Hepatocyte (in vitro differentiated cells): Measurements from ENCODE around the gene PRND. TPM values are rescaled to one million over a fixed set of nuclear protein-coding genes. Genes with fewer than 3 reads are reported as not detected.

Experiments
- DNase-seq: peaks from one replicate; pipeline ENCODE4 v3.0.0-alpha.2; 2016; ENCODE audit warnings: low spot score
- H2AFZ ChIP-seq: fragments of 200-600 bp; sonication (generic); 2 replicates; pipeline ENCODE4 v1.6.0; 2016; ENCODE audit warnings: antibody characterized with exemption, mild to moderate bottlenecking
- H3K27ac ChIP-seq: fragments of 200-600 bp; sonication (generic); 2 replicates; pipeline ENCODE4 v1.5.1; 2016; ENCODE audit warnings: mild to moderate bottlenecking
- H3K27me3 ChIP-seq: fragments of 200-600 bp; sonication (generic); 2 replicates; pipeline ENCODE4 v1.6.1; 2016
- H3K36me3 ChIP-seq: fragments of 200-600 bp; sonication (generic); replicated peaks from 2 replicates; pipeline ENCODE4 v1.5.1; 2016; ENCODE audit warnings: low read depth; ENCODE audit not compliant: insufficient read depth
- H3K4me1 ChIP-seq: fragments of 200-600 bp; sonication (generic); 2 replicates; pipeline ENCODE4 v1.5.1; 2016; ENCODE audit warnings: mild to moderate bottlenecking, moderate library complexity; ENCODE audit not compliant: insufficient read depth
- H3K4me2 ChIP-seq: fragments of 200-600 bp; sonication (generic); 2 replicates; pipeline ENCODE4 v1.6.0; 2016
- H3K4me3 ChIP-seq: fragments of 200-600 bp; sonication (generic); 2 replicates; pipeline ENCODE4 v1.5.1; 2016; ENCODE audit warnings: mild to moderate bottlenecking
- H3K79me2 ChIP-seq: fragments of 200-600 bp; sonication (generic); 2 replicates; pipeline ENCODE4 v1.6.0; 2017; ENCODE audit warnings: mild to moderate bottlenecking
- H3K9me2 ChIP-seq: fragments of 200-600 bp; sonication (generic); replicated peaks from 2 replicates; pipeline ENCODE4 v1.6.0; 2017; ENCODE audit warnings: mild to moderate bottlenecking; ENCODE audit not compliant: insufficient read depth
- H3K9me3 ChIP-seq: fragments of 200-600 bp; sonication (generic); 2 replicates; pipeline ENCODE4 v1.5.1; 2016; ENCODE audit warnings: low read depth, mild to moderate bottlenecking
- H4K20me1 ChIP-seq: fragments of 200-600 bp; sonication (generic); 2 replicates; pipeline ENCODE4 v1.6.0; 2016; ENCODE audit warnings: mild to moderate bottlenecking; ENCODE audit not compliant: insufficient read depth, poor library complexity, severe bottlenecking
- CTCF ChIP-seq: fragments of 200-600 bp; sonication (generic); IDR thresholded peaks from 2 replicates; pipeline ENCODE4 v1.5.1; 2016; ENCODE audit warnings: antibody characterized with exemption, mild to moderate bottlenecking; ENCODE audit not compliant: poor library complexity
- EZH2 ChIP-seq: fragments of 200-600 bp; sonication (generic); IDR thresholded peaks from 2 replicates; pipeline ENCODE4 v1.6.1; 2016; ENCODE audit warnings: antibody characterized with exemption, mild to moderate bottlenecking, borderline replicate concordance
- EZH2phosphoT487 ChIP-seq: fragments of 200-600 bp; sonication (generic); IDR thresholded peaks from one replicate; pipeline ENCODE4 v1.6.1; 2018; ENCODE audit warnings: antibody characterized with exemption, mild to moderate bottlenecking, low read depth, moderate library complexity; ENCODE audit not compliant: unreplicated experiment, severe bottlenecking
- WGBS: methylation state at CpG from one replicate; pipeline ENCODE4 v1.1.6; 2016; ENCODE audit warnings: low lambda C conversion rate; ENCODE audit errors: missing lambda C conversion rate; 5-methylcytosine and 5-hydroxymethylcytosine counted together
- polyA plus RNA-seq: library from polyadenylated mRNA; unstranded; fragments of >200 nt; fragmentation: Nextera tagmentation; extraction: Ambion mirVana; gene quantifications from 2 replicates; pipeline ENCODE4 v1.2.1, GENCODE V29; 2016
- total RNA-seq: library from RNA; depleted of rRNA; stranded (reverse); fragments of >200 nt; gene quantifications from 2 replicates; pipeline ENCODE4 v1.2.3, GENCODE V29; 2014

Gene PRND
- total and polyA plus RNA-seq, 2 experiments from 2014 or later: 0.34 to 0.70 TPM

- H3K9me3 ChIP-seq: no peaks in the 10 kb centered on the region
- H3K4me1 ChIP-seq: peaks cover 7% of the 10 kb centered on the region
- no peak overlapping the region for H3K4me3 ChIP-seq
- no peaks in the 10 kb centered on the region for H3K9me2 ChIP-seq
- no peak for TF ChIP-seq CTCF
- no peak for TF ChIP-seq EZH2
- no peak for TF ChIP-seq EZH2phosphoT487
- H3K79me2 ChIP-seq: no peaks in the 10 kb centered on the region
- no peak overlapping the region for H2AFZ ChIP-seq
- H3K36me3 ChIP-seq: no peaks in the 10 kb centered on the region
- H3K27ac ChIP-seq: no peak overlapping the region
- H4K20me1 ChIP-seq: no peaks in the 10 kb centered on the region
- DNase-seq: no peak
- no peaks in the 10 kb centered on the region for H3K27me3 ChIP-seq
- H3K4me2 ChIP-seq: no peak overlapping the region
These were observed 47.0 kb upstream of the PRND start for GRCh38 chr20:4674672-4675071.

- WGBS: 95% methylated on average over 2 of the region's 2 CpGs
- no peaks in the 10 kb centered on the region for H3K9me3 ChIP-seq
- no peak for TF ChIP-seq EZH2phosphoT487
- no peak for TF ChIP-seq CTCF
- no peak for TF ChIP-seq EZH2
- no peak overlapping the region for H3K27ac ChIP-seq
- no peaks in the 10 kb centered on the region for H3K36me3 ChIP-seq
- no peak overlapping the region for H2AFZ ChIP-seq
- H3K4me1 ChIP-seq: peaks cover 7% of the 10 kb centered on the region
- no peak for DNase-seq
- no peaks in the 10 kb centered on the region for H3K27me3 ChIP-seq
- H3K4me3 ChIP-seq: no peak overlapping the region
- no peaks in the 10 kb centered on the region for H4K20me1 ChIP-seq
- H3K79me2 ChIP-seq: no peaks in the 10 kb centered on the region
- no peaks in the 10 kb centered on the region for H3K9me2 ChIP-seq
- no peak overlapping the region for H3K4me2 ChIP-seq
These were observed 43.9 kb upstream of the PRND start for GRCh38 chr20:4677846-4678245.

GRCh38 chr20:4681401-4681800, 40.3 kb upstream of the PRND start:
- H3K4me1 ChIP-seq: no peaks in the 10 kb centered on the region
- H3K4me3 ChIP-seq: no peak overlapping the region
- H3K36me3 ChIP-seq: no peaks in the 10 kb centered on the region
- no peak overlapping the region for H2AFZ ChIP-seq
- H3K9me2 ChIP-seq: no peaks in the 10 kb centered on the region
- DNase-seq: peak; percentile 20
- no peak for TF ChIP-seq CTCF
- WGBS: 66% methylated on average over 6 of the region's 6 CpGs
- peak overlapping the region; percentile 42 for H3K4me2 ChIP-seq
- H3K27me3 ChIP-seq: no peaks in the 10 kb centered on the region
- H3K9me3 ChIP-seq: no peaks in the 10 kb centered on the region
- no peaks in the 10 kb centered on the region for H3K79me2 ChIP-seq
- no peaks in the 10 kb centered on the region for H4K20me1 ChIP-seq
- peak overlapping the region; percentile 53 for H3K27ac ChIP-seq

GRCh38 chr20:4681991-4682401, 39.7 kb upstream of the PRND start:
- H3K4me2 ChIP-seq: peak overlapping the region; percentile 42
- no peaks in the 10 kb centered on the region for H3K27me3 ChIP-seq
- H3K4me1 ChIP-seq: no peaks in the 10 kb centered on the region
- DNase-seq: peak; percentile 27
- H3K79me2 ChIP-seq: no peaks in the 10 kb centered on the region
- no peaks in the 10 kb centered on the region for H4K20me1 ChIP-seq
- TF ChIP-seq EZH2: no peak
- TF ChIP-seq EZH2phosphoT487: no peak
- no peak for TF ChIP-seq CTCF
- peak overlapping the region; percentile 53 for H3K27ac ChIP-seq
- no peak overlapping the region for H3K4me3 ChIP-seq
- WGBS: 62% methylated on average over 5 of the region's 5 CpGs
- H3K9me2 ChIP-seq: no peaks in the 10 kb centered on the region
- H3K9me3 ChIP-seq: no peaks in the 10 kb centered on the region
- no peak overlapping the region for H2AFZ ChIP-seq
- no peaks in the 10 kb centered on the region for H3K36me3 ChIP-seq
